Breast epithelium (tissue), 3 donors: Measurements from ENCODE around the gene SSB.

ENCODE experiments used
- POLR2A ChIP-seq: fragments of 450-650 bp; IDR thresholded peaks from one replicate; pipeline ENCODE4 v1.6.1; 2016; ENCODE audit warnings: antibody characterized with exemption, mild to moderate bottlenecking, moderate library complexity
- POLR2AphosphoS5 ChIP-seq, 3 donors: sonication (generic); formaldehyde crosslinking; IDR thresholded peaks; one replicate each; pipeline ENCODE4 v1.6.1; 2017; ENCODE audit warnings: antibody characterized with exemption in 3 of 3
- TF ChIP-seq, protein P1 (sequence below), 3 donors: fragments of 450-650 bp; IDR thresholded peaks; one replicate each; pipeline ENCODE4 v1.5.1; 2016 to 2017; ENCODE audit warnings: antibody characterized with exemption in 3 of 3, mild to moderate bottlenecking in 3 of 3, moderate library complexity in 3 of 3

DNA sequence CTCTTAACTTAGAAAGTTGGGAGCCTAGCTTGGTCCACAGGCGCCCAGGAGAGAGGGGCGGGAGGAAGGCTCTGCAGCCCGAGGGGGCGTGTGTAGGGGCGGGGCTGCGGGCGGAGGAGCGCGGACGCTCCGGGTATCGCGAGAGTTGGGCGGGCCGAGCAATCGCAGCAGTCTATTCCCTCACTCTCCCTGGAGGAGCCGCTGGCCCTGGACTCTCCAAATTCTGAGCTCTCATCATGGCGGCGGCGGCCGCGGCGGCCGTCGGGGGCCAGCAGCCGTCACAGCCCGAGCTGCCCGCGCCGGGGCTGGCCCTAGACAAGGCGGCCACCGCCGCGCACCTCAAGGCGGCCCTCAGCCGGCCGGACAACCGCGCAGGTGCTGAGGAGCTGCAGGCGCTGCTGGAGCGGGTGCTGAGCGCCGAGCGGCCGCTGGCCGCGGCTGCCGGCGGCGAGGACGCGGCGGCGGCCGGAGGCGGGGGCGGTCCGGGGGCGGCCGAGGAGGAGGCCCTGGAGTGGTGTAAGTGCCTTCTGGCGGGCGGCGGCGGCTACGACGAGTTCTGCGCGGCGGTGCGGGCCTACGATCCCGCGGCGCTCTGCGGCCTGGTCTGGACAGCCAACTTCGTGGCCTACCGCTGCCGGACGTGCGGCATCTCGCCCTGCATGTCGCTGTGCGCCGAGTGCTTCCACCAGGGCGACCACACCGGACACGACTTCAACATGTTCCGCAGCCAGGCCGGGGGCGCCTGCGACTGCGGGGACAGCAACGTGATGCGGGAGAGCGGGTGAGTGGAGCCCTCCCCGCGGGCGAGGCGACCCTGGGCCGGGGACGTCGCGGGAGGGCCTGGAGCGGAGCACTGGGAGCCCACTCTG lies 28.8 kb downstream of the SSB start, which contains the start of gene UBR3:
- TF ChIP-seq, protein P1, sequence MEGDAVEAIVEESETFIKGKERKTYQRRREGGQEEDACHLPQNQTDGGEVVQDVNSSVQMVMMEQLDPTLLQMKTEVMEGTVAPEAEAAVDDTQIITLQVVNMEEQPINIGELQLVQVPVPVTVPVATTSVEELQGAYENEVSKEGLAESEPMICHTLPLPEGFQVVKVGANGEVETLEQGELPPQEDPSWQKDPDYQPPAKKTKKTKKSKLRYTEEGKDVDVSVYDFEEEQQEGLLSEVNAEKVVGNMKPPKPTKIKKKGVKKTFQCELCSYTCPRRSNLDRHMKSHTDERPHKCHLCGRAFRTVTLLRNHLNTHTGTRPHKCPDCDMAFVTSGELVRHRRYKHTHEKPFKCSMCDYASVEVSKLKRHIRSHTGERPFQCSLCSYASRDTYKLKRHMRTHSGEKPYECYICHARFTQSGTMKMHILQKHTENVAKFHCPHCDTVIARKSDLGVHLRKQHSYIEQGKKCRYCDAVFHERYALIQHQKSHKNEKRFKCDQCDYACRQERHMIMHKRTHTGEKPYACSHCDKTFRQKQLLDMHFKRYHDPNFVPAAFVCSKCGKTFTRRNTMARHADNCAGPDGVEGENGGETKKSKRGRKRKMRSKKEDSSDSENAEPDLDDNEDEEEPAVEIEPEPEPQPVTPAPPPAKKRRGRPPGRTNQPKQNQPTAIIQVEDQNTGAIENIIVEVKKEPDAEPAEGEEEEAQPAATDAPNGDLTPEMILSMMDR (IDR thresholded peaks at IDR 0.05): no peak
- peak; percentile 12 to 73 (median 12) for TF ChIP-seq POLR2AphosphoS5 (IDR thresholded peaks at IDR 0.05)
- no peak for TF ChIP-seq POLR2A
